Endothelial cell of umbilical vein (primary cell): ENCODE data around the gene VSNL1. TPM values are rescaled to one million over a fixed set of nuclear protein-coding genes. Genes with fewer than 3 reads are reported as not detected.

Experiments
- BruUV-seq: library from RNA; stranded (reverse); fragments of 400-500 nt; replicated peaks from 2 replicates; lab custom pipeline; 2021; lab: Mats Ljungman, UMichigan
- CTCF ChIA-PET: fragments of 300-600, 350-600 bp; sonication (Branson Sonifier 250); formaldehyde crosslinking; loops from one replicate; lab custom pipeline; 2021; ENCODE audit warnings: antibody characterized with exemption, inconsistent platforms; lab: Charles Lee
- POLR2A ChIA-PET: fragments of 300-600, 350-600 bp; sonication (Branson Sonifier 250); formaldehyde crosslinking; loops from one replicate; lab custom pipeline; 2021; ENCODE audit warnings: antibody characterized with exemption, inconsistent platforms; lab: Charles Lee
- DNase-seq: peaks from one replicate; pipeline ENCODE4 v3.0.0-alpha.2; 2011; ENCODE audit warnings: low read depth, low spot score
- FAIRE-seq: peaks from 2 replicates; lab custom pipeline; 2011; peaks lifted over from hg19 to GRCh38; lab: Jason Lieb, UNC
- H2AFZ ChIP-seq: 2 replicates; pipeline ENCODE4 v1.6.0; 2012; ENCODE audit warnings: low read depth, low read length, control low read depth, inconsistent platforms
- H3K27ac ChIP-seq: 2 replicates; pipeline ENCODE4 v1.5.1; 2011; ENCODE audit warnings: low read depth, mild to moderate bottlenecking, control low read depth, low read length, moderate library complexity; ENCODE audit not compliant: insufficient read depth
- H3K27me3 ChIP-seq, 2 experiments: 2 replicates each; pipeline versions ENCODE4 v1.6.0 to v1.6.1; 2011; ENCODE audit warnings: low read length in 2 of 2, mixed read lengths in 1 of 2; ENCODE audit not compliant: control insufficient read depth in 2 of 2, insufficient read depth in 2 of 2
- H3K36me3 ChIP-seq, 2 experiments: 2 replicates in 1 of 2; 3 replicates in 1 of 2; pipeline ENCODE4 v1.5.1; 2011; ENCODE audit warnings: low read length in 2 of 2, mild to moderate bottlenecking in 1 of 2, moderate library complexity in 1 of 2; ENCODE audit not compliant: control insufficient read depth in 2 of 2, insufficient read depth in 2 of 2; ENCODE audit errors: extremely low read depth in 1 of 2
- H3K4me1 ChIP-seq: 3 replicates; pipeline ENCODE4 v1.5.1; 2011; ENCODE audit warnings: mild to moderate bottlenecking, low read length; ENCODE audit not compliant: control insufficient read depth, insufficient read depth; ENCODE audit errors: extremely low read depth
- H3K4me2 ChIP-seq: 2 replicates; pipeline ENCODE4 v1.6.1; 2011; ENCODE audit warnings: low read length, control low read depth, mixed read lengths; ENCODE audit not compliant: insufficient read depth
- H3K4me3 ChIP-seq, 3 experiments: fragments of 200-600 bp in 1 of 3; sonication (generic), shearing (Covaris generic) in 1 of 3; replicated peaks in 1 of 3; 2 replicates each; pipeline ENCODE4 v1.5.1; 2011 to 2016; ENCODE audit warnings: control low read depth in 3 of 3, low read length in 3 of 3, mild to moderate bottlenecking in 2 of 3, inconsistent platforms in 1 of 3, low read depth in 1 of 3, moderate library complexity in 1 of 3; ENCODE audit not compliant: insufficient read depth in 1 of 3
- H3K79me2 ChIP-seq: 2 replicates; pipeline ENCODE4 v1.6.0; 2012; ENCODE audit warnings: low read length, inconsistent platforms; ENCODE audit not compliant: control insufficient read depth, insufficient read depth
- H3K9ac ChIP-seq: replicated peaks from 2 replicates; pipeline ENCODE3; 2011; ENCODE audit warnings: low read length, control low read depth; ENCODE audit not compliant: insufficient read depth; ENCODE audit errors: extremely low read depth
- H3K9me1 ChIP-seq: replicated peaks from 3 replicates; pipeline ENCODE4 v1.6.0; 2011; ENCODE audit warnings: mild to moderate bottlenecking, low read length; ENCODE audit not compliant: control insufficient read depth, insufficient read depth; ENCODE audit errors: extremely low read depth
- H3K9me3 ChIP-seq: replicated peaks from 2 replicates; pipeline ENCODE4 v1.5.1; 2012; ENCODE audit warnings: low read length, inconsistent platforms; ENCODE audit not compliant: control insufficient read depth, insufficient read depth
- H4K20me1 ChIP-seq: replicated peaks from 2 replicates; pipeline ENCODE3; 2011; ENCODE audit warnings: mild to moderate bottlenecking, low read length; ENCODE audit not compliant: control insufficient read depth, insufficient read depth; ENCODE audit errors: extremely low read depth
- CTCF ChIP-seq, 2 donors: IDR thresholded peaks; 1 replicate in 1 of 2; 2 replicates in 1 of 2; pipeline ENCODE4 v1.5.1; 2011; ENCODE audit warnings: low read length in 2 of 2, mild to moderate bottlenecking in 2 of 2, moderate library complexity in 2 of 2, control low read depth in 1 of 2, inconsistent platforms in 1 of 2, low read depth in 1 of 2; ENCODE audit not compliant: insufficient read depth in 1 of 2; ENCODE audit errors: extremely low read depth in 1 of 2
- EZH2 ChIP-seq: IDR thresholded peaks from 2 replicates; pipeline ENCODE4 v1.6.1; 2012; ENCODE audit warnings: borderline replicate concordance, low read depth, mild to moderate bottlenecking, moderate library complexity, low read length, inconsistent platforms; ENCODE audit not compliant: severe bottlenecking
- FOS ChIP-seq: IDR thresholded peaks from 2 replicates; pipeline ENCODE4 v1.6.1; 2011; ENCODE audit warnings: mild to moderate bottlenecking, low read length, moderate library complexity, borderline replicate concordance; ENCODE audit not compliant: insufficient read depth
- GATA2 ChIP-seq: IDR thresholded peaks from 2 replicates; pipeline ENCODE4 v1.7.0; 2011; ENCODE audit warnings: low read depth, mild to moderate bottlenecking, moderate library complexity, mixed read lengths, low read length; ENCODE audit not compliant: insufficient read length, insufficient read depth
- JUN ChIP-seq: IDR thresholded peaks from 2 replicates; pipeline ENCODE4 v1.6.1; 2011; ENCODE audit warnings: borderline replicate concordance, low read depth; ENCODE audit not compliant: insufficient read length, insufficient read depth
- MAX ChIP-seq: IDR thresholded peaks from 2 replicates; pipeline ENCODE4 v1.6.1; 2011; ENCODE audit not compliant: insufficient read depth, insufficient read length
- MYC ChIP-seq: IDR thresholded peaks from one replicate; pipeline ENCODE4 v1.6.1; 2011; ENCODE audit warnings: mild to moderate bottlenecking, low read depth, low read length
- POLR2A ChIP-seq: IDR thresholded peaks from 2 replicates; pipeline ENCODE4 v1.6.1; 2012; ENCODE audit warnings: low read depth, mild to moderate bottlenecking, control low read depth, low read length
- POLR2AphosphoS5 ChIP-seq: IDR thresholded peaks from 2 replicates; pipeline ENCODE4 v1.6.1; 2012; ENCODE audit warnings: low read depth, mild to moderate bottlenecking, control low read depth, low read length, moderate library complexity; ENCODE audit not compliant: insufficient read depth
- dilution Hi-C: fragments of 300-500 bp; cut with MboI; formaldehyde crosslinking; loops from one replicate; pipeline ENCODE4 v1.15.0; 2019; ENCODE audit warnings: low sequenced_read_pairs; ENCODE audit not compliant: extremely low pct_ligation_motif_present
- intact Hi-C: fragments of 100-400 bp; cut with micrococcal nuclease; formaldehyde crosslinking; loops from one replicate; pipeline ENCODE4 v1.10.0; 2022
- polyA plus RNA-seq, 4 experiments: library from polyadenylated mRNA; depleted of rRNA in 3 of 4; stranded (reverse) in 3 of 4; unstranded in 1 of 4; fragments of >200 nt; gene quantifications; 2 replicates each; pipeline versions ENCODE4 v1.2.1 to v1.2.3, GENCODE V29; 2011 to 2012; ENCODE audit warnings: missing spikeins in 1 of 4
- total RNA-seq: library from RNA; stranded (reverse); gene quantifications from 2 replicates; pipeline ENCODE4 v1.2.3, GENCODE V29; 2021

Gene VSNL1
- total and polyA plus RNA-seq, 2 donors (not counting 3 experiments of a cell fraction or from before 2014, with no cell fraction given), result not detected

DNA sequence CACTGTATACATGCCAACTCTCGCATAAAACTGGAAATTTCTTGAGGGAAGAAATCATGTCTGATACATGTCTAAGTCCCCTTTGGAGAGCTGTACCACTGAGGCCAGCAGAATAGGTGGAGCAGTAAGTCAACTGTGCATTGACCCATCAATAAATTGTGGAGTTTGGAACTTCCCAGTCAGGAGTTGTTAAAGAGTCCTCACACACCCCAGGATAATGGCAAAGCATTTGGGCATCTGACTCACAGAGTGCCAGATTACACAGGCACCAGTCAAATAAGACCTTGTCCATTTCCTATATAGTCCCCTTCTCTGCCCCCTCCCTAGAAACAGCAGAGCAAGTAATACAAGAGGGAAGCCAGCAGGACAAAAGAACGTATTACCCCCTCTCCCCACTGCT lies 10.4 kb downstream of the VSNL1 start:
- Histone ChIP-seq H3K9me1 (no peaks in the 10 kb centered on the region), H3K27me3 (peaks cover 0 to 3% of the 10 kb centered on the region in 2 experiments), H4K20me1 (no peaks in the 10 kb centered on the region), H3K4me3 (no peak overlapping the region), H2AFZ (no peak overlapping the region), H3K4me2 (no peak overlapping the region), H3K27ac (no peak overlapping the region), H3K79me2 (no peaks in the 10 kb centered on the region), H3K36me3 (no peaks in the 10 kb centered on the region), H3K4me1 (no peaks in the 10 kb centered on the region), H3K9me3 (no peaks in the 10 kb centered on the region), H3K9ac (no peak overlapping the region)
- dilution Hi-C loops (no loop called here), intact Hi-C loops (no loop called here)
- POLR2A ChIA-PET, result no interaction called here
- no TSS peak for BruUV-seq
- no peak for DNase-seq
- TF ChIP-seq POLR2A (no peak), FOS (no peak), JUN (no peak), MYC (no peak), POLR2AphosphoS5 (no peak), CTCF (IDR thresholded peaks at IDR 0.05; ENCODE audit: extremely low read depth in 1 of 2, insufficient read depth in 1 of 2, low read depth in 1 of 2, low read length in 2 of 2) (no peak), MAX (no peak), EZH2 (no peak), GATA2 (no peak)
- no peak for FAIRE-seq
- CTCF ChIA-PET, result no interaction called here
